Measurements from ENCODE around the gene UBTD1.

The UBTD1 gene

GRCh38 chr10:97580421-97581367 is 82.0 kb downstream of the UBTD1 start:
- in situ Hi-C loops (cut with MboI; ENCODE audit: low sequenced_read_pairs) = no loop called here

GRCh38 chr10:97582169-97582568 is 83.4 kb downstream of the UBTD1 start:
- in situ Hi-C loops (cut with MboI; ENCODE audit: low sequenced_read_pairs) = no loop called here

GRCh38 chr10:97583476-97583875 is 84.8 kb downstream of the UBTD1 start:
- in situ Hi-C loops (cut with MboI; ENCODE audit: low sequenced_read_pairs) = no loop called here

- in situ Hi-C loops (cut with MboI; ENCODE audit: low sequenced_read_pairs) = no loop called here
These were observed 85.5 kb downstream of the UBTD1 start, which contains the start of gene HOGA1 for GRCh38 chr10:97584060-97584797. TSS of gene HOGA1 (plus strand) at chr10:97584389. CDS start at chr10:97584704, 315 bp downstream.

GRCh38 chr10:97584798-97585438 is 86.2 kb downstream of the UBTD1 start:
- in situ Hi-C loops (cut with MboI; ENCODE audit: low sequenced_read_pairs) = no loop called here

GRCh38 chr10:97585439-97585811 is 86.7 kb downstream of the UBTD1 start:
- in situ Hi-C loops (cut with MboI; ENCODE audit: low sequenced_read_pairs) = no loop called here

- in situ Hi-C loops (cut with MboI; ENCODE audit: low sequenced_read_pairs) = no loop called here
These were observed 88.5 kb downstream of the UBTD1 start for GRCh38 chr10:97587183-97587582.

GRCh38 chr10:97589479-97589878 is 90.8 kb downstream of the UBTD1 start, which contains the start of gene C10orf62:
TSS of gene C10orf62 (plus strand) at chr10:97589721. CDS start at chr10:97589898, 177 bp downstream.
- in situ Hi-C loops (cut with MboI; ENCODE audit: low sequenced_read_pairs) = no loop called here

GRCh38 chr10:97590082-97590747 is 91.5 kb downstream of the UBTD1 start:
- in situ Hi-C loops (cut with MboI; ENCODE audit: low sequenced_read_pairs) = no loop called here

- in situ Hi-C loops (cut with MboI; ENCODE audit: low sequenced_read_pairs) = no loop called here
These were observed 92.2 kb downstream of the UBTD1 start for GRCh38 chr10:97590748-97591495.

- in situ Hi-C loops (cut with MboI; ENCODE audit: low sequenced_read_pairs) = no loop called here
These were observed 94.7 kb downstream of the UBTD1 start for GRCh38 chr10:97593421-97593820.

GRCh38 chr10:97596101-97597082 is 97.7 kb downstream of the UBTD1 start:
- in situ Hi-C loops (cut with MboI; ENCODE audit: low sequenced_read_pairs) = no loop called here

GRCh38 chr10:97597778-97598177 is 99.1 kb downstream of the UBTD1 start:
- in situ Hi-C loops (cut with MboI; ENCODE audit: low sequenced_read_pairs) = no loop called here

GRCh38 chr10:97598407-97599271 is 99.9 kb downstream of the UBTD1 start:
- in situ Hi-C loops (cut with MboI; ENCODE audit: low sequenced_read_pairs) = no loop called here

- in situ Hi-C loops (cut with MboI; ENCODE audit: low sequenced_read_pairs) = no loop called here
These were observed 100.5 kb downstream of the UBTD1 start for GRCh38 chr10:97599272-97599619.

GRCh38 chr10:97600616-97601015 is 101.9 kb downstream of the UBTD1 start:
- in situ Hi-C loops (cut with MboI; ENCODE audit: low sequenced_read_pairs) = no loop called here

GRCh38 chr10:97601268-97602215 is 102.8 kb downstream of the UBTD1 start:
- in situ Hi-C loops (cut with MboI; ENCODE audit: low sequenced_read_pairs) = no loop called here
